Calu3 (cell line): ENCODE measurements around the gene SLC35F6. TPM values are rescaled to one million over a fixed set of nuclear protein-coding genes. Genes with fewer than 3 reads are reported as not detected.

Experiments used
- BruUV-seq: library from RNA; stranded (reverse); fragments of 400-500 nt; replicated peaks from 2 replicates; lab custom pipeline; 2021; lab: Mats Ljungman, UMichigan
- CTCF ChIA-PET: fragments of 300-600 bp; sonication (Branson Sonifier 250); formaldehyde crosslinking; loops from one replicate; lab custom pipeline; 2022; ENCODE audit warnings: antibody characterized with exemption; lab: Charles Lee
- DNase-seq: peaks from one replicate; pipeline ENCODE4 v3.0.0; 2022
- H3K27ac Mint-ChIP-seq: one replicate; pipeline ENCODE4 v1.8.0; 2022; ENCODE audit warnings: mixed read lengths; ENCODE audit not compliant: unreplicated experiment
- H3K27me3 Mint-ChIP-seq: one replicate; pipeline ENCODE4 v1.8.0; 2022; ENCODE audit warnings: mixed read lengths; ENCODE audit not compliant: unreplicated experiment
- H3K36me3 Mint-ChIP-seq: one replicate; pipeline ENCODE4 v1.8.0; 2022; ENCODE audit warnings: mild to moderate bottlenecking, moderate library complexity, mixed read lengths; ENCODE audit not compliant: insufficient read depth, unreplicated experiment
- H3K4me1 Mint-ChIP-seq: one replicate; pipeline ENCODE4 v1.8.0; 2022; ENCODE audit warnings: mild to moderate bottlenecking, low read depth, mixed read lengths; ENCODE audit not compliant: unreplicated experiment
- H3K4me3 Mint-ChIP-seq: one replicate; pipeline ENCODE4 v1.8.0; 2022; ENCODE audit warnings: mild to moderate bottlenecking, low read depth, moderate library complexity, mixed read lengths; ENCODE audit not compliant: unreplicated experiment
- H3K9me3 Mint-ChIP-seq: one replicate; pipeline ENCODE4 v1.8.0; 2022; ENCODE audit warnings: low read depth, mixed read lengths; ENCODE audit not compliant: unreplicated experiment
- intact Hi-C: fragments of 100-400 bp; cut with micrococcal nuclease; formaldehyde crosslinking; loops from one replicate; pipeline ENCODE4 v1.10.0; 2022; ENCODE audit not compliant: unreplicated experiment
- total RNA-seq: library from RNA; stranded (reverse); gene quantifications from 2 replicates; pipeline ENCODE4 v1.2.3, GENCODE V29; 2022
- TF ChIP-seq, protein P1 (sequence below): fragments of 200-600 bp; IDR thresholded peaks from one replicate; pipeline ENCODE4 v1.8.0; 2022; ENCODE audit warnings: antibody characterized with exemption; ENCODE audit not compliant: unreplicated experiment

The SLC35F6 gene
- total RNA-seq, 1 experiment from 2014 or later = 36.9 TPM

DNA sequence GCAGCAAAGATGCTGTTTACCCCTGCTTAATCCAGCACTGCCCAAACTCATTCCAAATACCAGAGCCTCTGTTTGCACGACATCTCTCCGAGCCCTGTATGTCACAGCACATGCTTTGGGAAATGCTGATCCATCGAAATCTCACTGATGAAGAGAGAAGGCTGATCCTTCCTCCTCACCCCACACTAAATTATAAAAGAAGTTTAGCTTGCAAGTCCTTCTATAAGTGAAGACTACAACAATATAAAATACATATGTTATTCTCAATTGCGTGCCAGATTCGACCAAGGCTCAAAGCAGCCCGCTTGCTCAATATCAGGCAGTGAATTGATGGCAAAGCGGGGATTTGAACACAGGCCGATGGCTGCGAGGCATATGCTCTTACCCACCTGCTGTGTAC is 30.7 kb upstream of the SLC35F6 start:
- CTCF ChIA-PET = no interaction called here
- Mint-ChIP-seq H3K4me1 (peaks cover 11% of the 10 kb centered on the region), H3K36me3 (no peaks in the 10 kb centered on the region), H3K9me3 (no peaks in the 10 kb centered on the region), H3K27ac (no peak overlapping the region), H3K27me3 (peaks cover 83% of the 10 kb centered on the region), H3K4me3 (no peak overlapping the region)
- no peak for DNase-seq
- no TSS peak for BruUV-seq
- intact Hi-C loops = no loop called here
- TF ChIP-seq, protein P1, sequence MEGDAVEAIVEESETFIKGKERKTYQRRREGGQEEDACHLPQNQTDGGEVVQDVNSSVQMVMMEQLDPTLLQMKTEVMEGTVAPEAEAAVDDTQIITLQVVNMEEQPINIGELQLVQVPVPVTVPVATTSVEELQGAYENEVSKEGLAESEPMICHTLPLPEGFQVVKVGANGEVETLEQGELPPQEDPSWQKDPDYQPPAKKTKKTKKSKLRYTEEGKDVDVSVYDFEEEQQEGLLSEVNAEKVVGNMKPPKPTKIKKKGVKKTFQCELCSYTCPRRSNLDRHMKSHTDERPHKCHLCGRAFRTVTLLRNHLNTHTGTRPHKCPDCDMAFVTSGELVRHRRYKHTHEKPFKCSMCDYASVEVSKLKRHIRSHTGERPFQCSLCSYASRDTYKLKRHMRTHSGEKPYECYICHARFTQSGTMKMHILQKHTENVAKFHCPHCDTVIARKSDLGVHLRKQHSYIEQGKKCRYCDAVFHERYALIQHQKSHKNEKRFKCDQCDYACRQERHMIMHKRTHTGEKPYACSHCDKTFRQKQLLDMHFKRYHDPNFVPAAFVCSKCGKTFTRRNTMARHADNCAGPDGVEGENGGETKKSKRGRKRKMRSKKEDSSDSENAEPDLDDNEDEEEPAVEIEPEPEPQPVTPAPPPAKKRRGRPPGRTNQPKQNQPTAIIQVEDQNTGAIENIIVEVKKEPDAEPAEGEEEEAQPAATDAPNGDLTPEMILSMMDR = no peak

- TF ChIP-seq, protein P1 = no peak
- peaks cover 85% of the 10 kb centered on the region for H3K27me3 Mint-ChIP-seq
- H3K4me3 Mint-ChIP-seq = no peak overlapping the region
- DNase-seq = no peak
- intact Hi-C loops = no loop called here
- H3K27ac Mint-ChIP-seq = no peak overlapping the region
- H3K4me1 Mint-ChIP-seq = peaks cover 11% of the 10 kb centered on the region
- no TSS peak for BruUV-seq
- no peaks in the 10 kb centered on the region for H3K36me3 Mint-ChIP-seq
- CTCF ChIA-PET = no interaction called here
- no peaks in the 10 kb centered on the region for H3K9me3 Mint-ChIP-seq
These were observed 29.0 kb upstream of the SLC35F6 start for GRCh38 chr2:26735097-26735496.

- BruUV-seq = no TSS peak
- H3K36me3 Mint-ChIP-seq = no peaks in the 10 kb centered on the region
- H3K27ac Mint-ChIP-seq = no peak overlapping the region
- no peak for DNase-seq
- peaks cover 4% of the 10 kb centered on the region for H3K4me1 Mint-ChIP-seq
- H3K9me3 Mint-ChIP-seq = no peaks in the 10 kb centered on the region
- intact Hi-C loops = no loop called here
- no peak overlapping the region for H3K4me3 Mint-ChIP-seq
- H3K27me3 Mint-ChIP-seq = peaks cover 79% of the 10 kb centered on the region
- TF ChIP-seq, protein P1 = no peak
- CTCF ChIA-PET = interaction anchor here (0.7 kb wide), 1 partner anchor 86 kb away, joined by 5 read pairs; no protein-coding TSS in a partner anchor
These were observed 28.0 kb upstream of the SLC35F6 start for GRCh38 chr2:26735883-26736588.

- intact Hi-C loops = no loop called here
- no peaks in the 10 kb centered on the region for H3K36me3 Mint-ChIP-seq
- no TSS peak for BruUV-seq
- no peaks in the 10 kb centered on the region for H3K9me3 Mint-ChIP-seq
- CTCF ChIA-PET = no interaction called here
- H3K27me3 Mint-ChIP-seq = peaks cover 79% of the 10 kb centered on the region
- no peaks in the 10 kb centered on the region for H3K4me1 Mint-ChIP-seq
- no peak overlapping the region for H3K27ac Mint-ChIP-seq
- TF ChIP-seq, protein P1 = no peak
- no peak for DNase-seq
- no peak overlapping the region for H3K4me3 Mint-ChIP-seq
These were observed 26.9 kb upstream of the SLC35F6 start for GRCh38 chr2:26737221-26737620.
